Heart left ventricle (tissue), 13 donors: ENCODE measurements around the gene ALPP.

Experiments used
- CTCF ChIP-seq, 12 donors: fragments of 200-600 bp; sonication (generic) in 4 of 12; IDR thresholded peaks; one replicate each; pipeline versions ENCODE4 v1.5.0 to v1.8.0; 2018 to 2022; ENCODE audit warnings: antibody characterized with exemption in 12 of 12, mild to moderate bottlenecking in 5 of 12
- POLR2A ChIP-seq, 2 donors: fragments of 450-650 bp; IDR thresholded peaks; one replicate each; pipeline ENCODE4 v1.6.1; 2017; ENCODE audit warnings: antibody characterized with exemption in 2 of 2, mild to moderate bottlenecking in 2 of 2, moderate library complexity in 2 of 2
- donor health status: ischemic (EF 13 %, LVEDD 7.1; RV severe dilation, severe dysfunction).
- donor health status: DM: no; HTN: yes; CAD: no.
- donor health status: DM: no; HTN: no; CAD: no.
- donor health status: ischemic (EF 25% LVEDD 6.9; RV normal size, moderate dysfunction).
- donor health status: ischemic (EF 25% LVEDD 5.7; RV mildly dilated, moderate dysfunction).
- donor health status: ischemic (EF 35%, LVEDD 5.7; RV mildly dilated, moderate dysfunction).
- donor health status: nonischemic (EF 11% LVEDD 7.7; RV severe dilation, severe dysfunction).
- donor health status: DM: yes; HTN: yes; CAD: no.
- donor health status: PGD.
- donor health status: ischemic (EF 29% LVEDD 5.4; RV normal size, mild dysfunction).
- donor health status: nonischemic (EF 23%, LVEDD 6.1; RV moderate dilation, normal function).

- no peak for TF ChIP-seq CTCF (IDR thresholded peaks at IDR 0.05)
- TF ChIP-seq POLR2A (IDR thresholded peaks at IDR 0.05) = no peak
Measured at GRCh38 chr2:232330068-232330999, 48.2 kb upstream of the ALPP start.
